ENCODE measurements around the gene TACR1. TPM values are rescaled to one million over a fixed set of nuclear protein-coding genes. Genes with fewer than 3 reads are reported as not detected.
A peak's percentile ranks its signal among the peaks of the same experiment; 100 is the strongest.

TACR1 gene
- total and polyA plus RNA-seq, 2 of the 13 experiments (the other 11 are each of a cell fraction or from before 2014, with no cell fraction given) = not detected

DNA sequence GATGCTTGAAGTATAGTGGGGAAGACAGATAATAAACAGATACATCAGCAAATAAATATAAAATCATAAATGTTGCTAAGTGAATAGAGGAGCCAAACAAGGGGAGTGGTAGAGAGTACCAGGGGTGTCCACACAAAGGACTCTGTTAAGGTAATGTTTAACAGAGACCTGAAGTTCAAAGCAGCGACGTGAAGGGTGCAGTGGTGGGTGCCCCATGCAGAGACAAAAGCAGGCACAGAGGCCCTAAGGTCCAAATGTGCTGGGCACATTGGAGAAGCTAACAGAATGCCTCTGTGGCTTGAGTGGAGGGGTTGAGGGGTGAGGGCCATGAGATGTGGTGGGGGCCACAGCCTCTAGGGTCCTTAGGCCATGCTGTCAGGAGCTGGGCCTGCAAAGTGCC lies 131.8 kb downstream of the TACR1 start (continued):
- TF ChIP-seq CTCF (CRISPR knock-in tag; IDR thresholded peaks at IDR 0.05) = no peak
- no peak for TF ChIP-seq PHF20 (CRISPR knock-in tag; IDR thresholded peaks at IDR 0.05)
- TF ChIP-seq KDM4B (CRISPR knock-in tag; IDR thresholded peaks at IDR 0.05) = no peak
- TF ChIP-seq MAFF (IDR thresholded peaks at IDR 0.05; ENCODE audit: low read depth, low read length) = no peak
- no peak for TF ChIP-seq ZNF317 (CRISPR knock-in tag; IDR thresholded peaks at IDR 0.05)
- no peak for TF ChIP-seq ZNF576 (CRISPR knock-in tag; IDR thresholded peaks at IDR 0.05)
- TF ChIP-seq HOMEZ (CRISPR knock-in tag; IDR thresholded peaks at IDR 0.05; ENCODE audit: low read depth) = 0 out of 2 replicates have a peak, but pooled peaks have one; percentile 37
- no peak for TF ChIP-seq SYNCRIP (IDR thresholded peaks at IDR 0.05; ENCODE audit: insufficient read depth, low read depth, low read length)
- 0 out of 2 replicates have a peak, but pooled peaks have one; percentile 5 for TF ChIP-seq HNF4A (CRISPR knock-in tag; IDR thresholded peaks at IDR 0.05)
- TF ChIP-seq, protein P1, sequence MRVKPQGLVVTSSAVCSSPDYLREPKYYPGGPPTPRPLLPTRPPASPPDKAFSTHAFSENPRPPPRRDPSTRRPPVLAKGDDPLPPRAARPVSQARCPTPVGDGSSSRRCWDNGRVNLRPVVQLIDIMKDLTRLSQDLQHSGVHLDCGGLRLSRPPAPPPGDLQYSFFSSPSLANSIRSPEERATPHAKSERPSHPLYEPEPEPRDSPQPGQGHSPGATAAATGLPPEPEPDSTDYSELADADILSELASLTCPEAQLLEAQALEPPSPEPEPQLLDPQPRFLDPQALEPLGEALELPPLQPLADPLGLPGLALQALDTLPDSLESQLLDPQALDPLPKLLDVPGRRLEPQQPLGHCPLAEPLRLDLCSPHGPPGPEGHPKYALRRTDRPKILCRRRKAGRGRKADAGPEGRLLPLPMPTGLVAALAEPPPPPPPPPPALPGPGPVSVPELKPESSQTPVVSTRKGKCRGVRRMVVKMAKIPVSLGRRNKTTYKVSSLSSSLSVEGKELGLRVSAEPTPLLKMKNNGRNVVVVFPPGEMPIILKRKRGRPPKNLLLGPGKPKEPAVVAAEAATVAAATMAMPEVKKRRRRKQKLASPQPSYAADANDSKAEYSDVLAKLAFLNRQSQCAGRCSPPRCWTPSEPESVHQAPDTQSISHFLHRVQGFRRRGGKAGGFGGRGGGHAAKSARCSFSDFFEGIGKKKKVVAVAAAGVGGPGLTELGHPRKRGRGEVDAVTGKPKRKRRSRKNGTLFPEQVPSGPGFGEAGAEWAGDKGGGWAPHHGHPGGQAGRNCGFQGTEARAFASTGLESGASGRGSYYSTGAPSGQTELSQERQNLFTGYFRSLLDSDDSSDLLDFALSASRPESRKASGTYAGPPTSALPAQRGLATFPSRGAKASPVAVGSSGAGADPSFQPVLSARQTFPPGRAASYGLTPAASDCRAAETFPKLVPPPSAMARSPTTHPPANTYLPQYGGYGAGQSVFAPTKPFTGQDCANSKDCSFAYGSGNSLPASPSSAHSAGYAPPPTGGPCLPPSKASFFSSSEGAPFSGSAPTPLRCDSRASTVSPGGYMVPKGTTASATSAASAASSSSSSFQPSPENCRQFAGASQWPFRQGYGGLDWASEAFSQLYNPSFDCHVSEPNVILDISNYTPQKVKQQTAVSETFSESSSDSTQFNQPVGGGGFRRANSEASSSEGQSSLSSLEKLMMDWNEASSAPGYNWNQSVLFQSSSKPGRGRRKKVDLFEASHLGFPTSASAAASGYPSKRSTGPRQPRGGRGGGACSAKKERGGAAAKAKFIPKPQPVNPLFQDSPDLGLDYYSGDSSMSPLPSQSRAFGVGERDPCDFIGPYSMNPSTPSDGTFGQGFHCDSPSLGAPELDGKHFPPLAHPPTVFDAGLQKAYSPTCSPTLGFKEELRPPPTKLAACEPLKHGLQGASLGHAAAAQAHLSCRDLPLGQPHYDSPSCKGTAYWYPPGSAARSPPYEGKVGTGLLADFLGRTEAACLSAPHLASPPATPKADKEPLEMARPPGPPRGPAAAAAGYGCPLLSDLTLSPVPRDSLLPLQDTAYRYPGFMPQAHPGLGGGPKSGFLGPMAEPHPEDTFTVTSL (CRISPR knock-in tag; IDR thresholded peaks at IDR 0.05; ENCODE audit: borderline replicate concordance) = no peak
- TF ChIP-seq HNRNPH1 (optimal IDR thresholded peaks at IDR 0.05; ENCODE audit: low read depth, low read length) = no peak
- TF ChIP-seq, protein P2, sequence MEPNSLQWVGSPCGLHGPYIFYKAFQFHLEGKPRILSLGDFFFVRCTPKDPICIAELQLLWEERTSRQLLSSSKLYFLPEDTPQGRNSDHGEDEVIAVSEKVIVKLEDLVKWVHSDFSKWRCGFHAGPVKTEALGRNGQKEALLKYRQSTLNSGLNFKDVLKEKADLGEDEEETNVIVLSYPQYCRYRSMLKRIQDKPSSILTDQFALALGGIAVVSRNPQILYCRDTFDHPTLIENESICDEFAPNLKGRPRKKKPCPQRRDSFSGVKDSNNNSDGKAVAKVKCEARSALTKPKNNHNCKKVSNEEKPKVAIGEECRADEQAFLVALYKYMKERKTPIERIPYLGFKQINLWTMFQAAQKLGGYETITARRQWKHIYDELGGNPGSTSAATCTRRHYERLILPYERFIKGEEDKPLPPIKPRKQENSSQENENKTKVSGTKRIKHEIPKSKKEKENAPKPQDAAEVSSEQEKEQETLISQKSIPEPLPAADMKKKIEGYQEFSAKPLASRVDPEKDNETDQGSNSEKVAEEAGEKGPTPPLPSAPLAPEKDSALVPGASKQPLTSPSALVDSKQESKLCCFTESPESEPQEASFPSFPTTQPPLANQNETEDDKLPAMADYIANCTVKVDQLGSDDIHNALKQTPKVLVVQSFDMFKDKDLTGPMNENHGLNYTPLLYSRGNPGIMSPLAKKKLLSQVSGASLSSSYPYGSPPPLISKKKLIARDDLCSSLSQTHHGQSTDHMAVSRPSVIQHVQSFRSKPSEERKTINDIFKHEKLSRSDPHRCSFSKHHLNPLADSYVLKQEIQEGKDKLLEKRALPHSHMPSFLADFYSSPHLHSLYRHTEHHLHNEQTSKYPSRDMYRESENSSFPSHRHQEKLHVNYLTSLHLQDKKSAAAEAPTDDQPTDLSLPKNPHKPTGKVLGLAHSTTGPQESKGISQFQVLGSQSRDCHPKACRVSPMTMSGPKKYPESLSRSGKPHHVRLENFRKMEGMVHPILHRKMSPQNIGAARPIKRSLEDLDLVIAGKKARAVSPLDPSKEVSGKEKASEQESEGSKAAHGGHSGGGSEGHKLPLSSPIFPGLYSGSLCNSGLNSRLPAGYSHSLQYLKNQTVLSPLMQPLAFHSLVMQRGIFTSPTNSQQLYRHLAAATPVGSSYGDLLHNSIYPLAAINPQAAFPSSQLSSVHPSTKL (CRISPR knock-in tag; IDR thresholded peaks at IDR 0.05) = 0 out of 2 replicates have a peak, but pooled peaks have one; percentile 21
- TF ChIP-seq NFE2 (CRISPR knock-in tag; IDR thresholded peaks at IDR 0.05) = no peak
